Measurements from ENCODE around the gene C19orf25.
"Not testable (repeated sequence)": the region's sequence is repeated elsewhere in the genome, so short reads cannot be mapped to it uniquely, and the experiment has no call there.

C19orf25 gene

GRCh38 chr19:1512671-1513498 lies 33.9 kb upstream of the C19orf25 start, which contains the start of gene ADAMTSL5:
TSS of gene ADAMTSL5 (minus strand) at chr19:1513019. CDS start at chr19:1510943, 2,076 bp downstream.
- no peak for DNase-seq (ENCODE audit: low spot score)

- DNase-seq (ENCODE audit: low spot score), result no peak
Observed at GRCh38 chr19:1511318-1512317, 32.6 kb upstream of the C19orf25 start.

- no peak for DNase-seq (ENCODE audit: low spot score)
Observed at GRCh38 chr19:1510807-1511206, 31.8 kb upstream of the C19orf25 start.

GRCh38 chr19:1510442-1510806 lies 31.4 kb upstream of the C19orf25 start:
- DNase-seq (ENCODE audit: low spot score), result no peak

- DNase-seq (ENCODE audit: low spot score), result no peak
Observed at GRCh38 chr19:1509602-1510441, 30.8 kb upstream of the C19orf25 start.

- no peak for DNase-seq (ENCODE audit: low spot score)
Observed at GRCh38 chr19:1508507-1508856, 29.5 kb upstream of the C19orf25 start.

- DNase-seq (ENCODE audit: low spot score), result peak; percentile 97
Observed at GRCh38 chr19:1507763-1508506, 28.9 kb upstream of the C19orf25 start.

- DNase-seq (ENCODE audit: low spot score), result no peak
Observed at GRCh38 chr19:1507192-1507660, 28.2 kb upstream of the C19orf25 start.

- no peak for DNase-seq (ENCODE audit: low spot score)
Observed at GRCh38 chr19:1505991-1506881, 27.2 kb upstream of the C19orf25 start.

GRCh38 chr19:1505012-1505411 lies 26.0 kb upstream of the C19orf25 start:
- DNase-seq (ENCODE audit: low spot score), result no peak

- DNase-seq (ENCODE audit: low spot score), result no peak
Observed at GRCh38 chr19:1503925-1504773, 25.1 kb upstream of the C19orf25 start.

GRCh38 chr19:1503089-1503924 lies 24.3 kb upstream of the C19orf25 start:
- DNase-seq (ENCODE audit: low spot score), result peak; percentile 81

GRCh38 chr19:1502433-1503088 lies 23.5 kb upstream of the C19orf25 start:
- no peak for DNase-seq (ENCODE audit: low spot score)

- DNase-seq (ENCODE audit: low spot score), result no peak
Observed at GRCh38 chr19:1501200-1501595, 22.2 kb upstream of the C19orf25 start.

- not testable (repeated sequence) for DNase-seq (ENCODE audit: low spot score)
Observed at GRCh38 chr19:1499231-1499630, 20.2 kb upstream of the C19orf25 start.

GRCh38 chr19:1497578-1498235 lies 18.7 kb upstream of the C19orf25 start:
- no peak for DNase-seq (ENCODE audit: low spot score)
